ENCODE measurements around the gene HLA-A.
A peak's percentile ranks its signal among the peaks of the same experiment; 100 is the strongest.

DNA sequence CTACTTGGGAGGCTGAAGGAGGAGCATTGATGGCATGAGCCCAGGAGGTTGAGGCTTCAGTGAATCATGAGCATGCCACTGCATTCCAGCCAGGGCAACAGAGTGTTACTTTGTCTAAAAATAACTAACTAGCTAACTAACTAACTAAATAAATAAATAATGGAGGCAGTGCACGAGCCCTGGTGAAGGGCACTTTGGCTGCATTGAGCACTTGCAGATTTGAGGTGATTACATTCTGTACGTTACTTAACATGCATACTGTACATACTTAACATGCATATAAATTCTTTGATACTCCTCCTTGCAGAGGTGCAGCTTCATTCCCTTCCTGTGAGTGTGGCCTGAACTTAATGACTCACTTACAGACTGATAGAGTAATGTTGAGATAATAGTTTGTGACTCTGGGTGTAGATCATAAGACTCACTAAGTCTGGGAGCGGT is 10.7 kb downstream of the HLA-A start:
- TF ChIP-seq POLR2A (IDR thresholded peaks at IDR 0.05; ENCODE audit: low read depth), result no peak
- TF ChIP-seq POLR2AphosphoS5 (IDR thresholded peaks at IDR 0.05), result peak in 1 of 2 donors; percentile 12
- TF ChIP-seq EP300 (IDR thresholded peaks at IDR 0.05), result no peak

Data from esophagus muscularis mucosa (tissue), 3 donors.